Left forelimb (tissue), 1 donor: ENCODE data around the gene MAGI3.
"Not testable (repeated sequence)": the region's sequence is repeated elsewhere in the genome, so short reads cannot be mapped to it uniquely, and the experiment has no call there.

Experiments
- DNase-seq: peaks from one replicate; pipeline ENCODE4 v3.0.0-alpha.2; 2018; ENCODE audit warnings: low spot score

The MAGI3 gene

GRCh38 chr1:113692824-113693431, 302.6 kb downstream of the MAGI3 start:
- no peak for DNase-seq

DNA sequence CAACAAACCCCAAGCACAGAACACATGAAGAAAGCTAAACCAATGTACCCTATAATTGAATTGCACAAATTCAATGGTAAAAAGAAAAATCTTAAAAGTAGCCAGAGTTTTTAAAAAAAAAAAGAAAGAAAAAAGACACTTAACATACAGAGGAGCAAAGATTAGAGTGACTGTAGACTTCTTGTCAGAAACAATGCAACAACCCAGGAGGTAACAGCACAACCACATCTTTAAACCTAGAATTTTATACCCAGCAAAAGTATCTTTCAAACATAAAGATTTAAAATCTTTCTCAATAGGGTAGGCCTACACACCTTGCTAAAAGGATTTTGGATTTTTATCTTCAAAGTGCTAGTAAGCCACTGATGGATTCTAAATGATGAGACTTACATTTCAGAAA, 304.6 kb downstream of the MAGI3 start:
- DNase-seq = no peak

- no peak for DNase-seq
Measured at GRCh38 chr1:113701429-113701828, 311.1 kb downstream of the MAGI3 start.

DNA sequence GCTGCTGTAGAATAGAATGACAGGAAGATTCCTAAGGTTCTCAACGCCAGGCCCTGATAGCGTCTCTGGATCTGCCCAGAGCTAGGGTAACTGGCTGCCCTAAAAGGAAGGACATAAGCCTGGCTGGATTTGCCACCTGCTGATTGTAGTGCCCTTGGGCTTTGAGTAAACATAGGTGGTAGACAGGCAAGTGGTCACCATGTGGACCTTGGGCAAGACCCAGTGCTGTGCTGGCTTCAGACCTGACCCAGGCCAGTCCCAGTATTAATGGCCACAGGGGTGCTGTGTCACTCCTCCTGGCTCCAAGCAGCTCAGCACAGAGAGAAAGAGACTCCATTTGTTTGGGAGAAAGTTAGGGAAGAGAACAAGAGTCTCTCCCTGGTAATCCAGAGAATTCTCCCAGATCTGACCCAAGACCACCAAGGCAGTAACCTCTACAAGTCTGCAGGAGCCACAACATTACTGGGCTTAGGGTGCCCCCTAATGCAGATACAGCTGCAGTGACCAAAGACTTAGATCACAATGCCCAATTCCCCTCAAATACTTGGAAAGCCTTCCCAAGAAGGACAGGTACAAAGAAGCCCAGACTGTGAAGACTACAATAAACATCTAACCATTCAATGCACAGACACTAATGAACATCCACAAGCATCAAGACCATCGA, 324.4 kb downstream of the MAGI3 start:
- no peak for DNase-seq

- DNase-seq = not testable (repeated sequence)
Measured at GRCh38 chr1:113717506-113717905, 327.2 kb downstream of the MAGI3 start.

GRCh38 chr1:113718621-113719020, 328.3 kb downstream of the MAGI3 start:
- DNase-seq = not testable (repeated sequence)

GRCh38 chr1:113721010-113721409, 330.7 kb downstream of the MAGI3 start:
- no peak for DNase-seq

GRCh38 chr1:113732802-113733201, 342.5 kb downstream of the MAGI3 start:
- DNase-seq = no peak

GRCh38 chr1:113734357-113735055, 344.2 kb downstream of the MAGI3 start:
- DNase-seq = no peak
